ENCODE data around the gene CDYL2. TPM values are rescaled to one million over a fixed set of nuclear protein-coding genes. Genes with fewer than 3 reads are reported as not detected.

The CDYL2 gene
- total RNA-seq, 1 donor from 2014 or later, result 1.8 TPM

DNA sequence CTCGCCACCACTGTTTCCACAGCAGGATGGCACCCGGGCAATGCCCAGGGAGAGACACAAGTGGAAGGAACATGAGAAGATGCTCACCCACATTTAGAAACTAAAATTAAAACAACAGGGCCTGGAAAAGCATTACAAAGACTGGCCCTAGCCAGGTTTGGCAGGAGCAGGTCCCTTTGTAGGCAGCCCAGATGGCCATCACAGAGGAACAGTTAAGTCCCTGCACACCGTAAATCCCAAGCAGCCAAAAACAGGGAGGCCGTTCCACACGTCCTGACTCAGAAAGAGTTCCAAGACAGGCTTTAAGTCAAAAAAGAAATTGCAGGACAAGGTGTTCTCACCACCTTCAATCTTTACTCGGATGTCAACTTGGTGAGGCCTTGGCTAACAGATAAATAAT lies 136.5 kb downstream of the CDYL2 start:
- Mint-ChIP-seq H3K36me3 (ENCODE audit: unreplicated experiment) (no peaks in the 10 kb centered on the region), H3K9me3 (ENCODE audit: unreplicated experiment) (peaks cover 14% of the 10 kb centered on the region), H3K4me1 (ENCODE audit: unreplicated experiment) (no peaks in the 10 kb centered on the region), H3K27ac (ENCODE audit: unreplicated experiment) (no peak overlapping the region), H3K27me3 (ENCODE audit: unreplicated experiment) (no peaks in the 10 kb centered on the region), H3K4me3 (ENCODE audit: unreplicated experiment) (no peak overlapping the region)
- no peak for DNase-seq (ENCODE audit: extremely low spot score, unreplicated experiment)
- TF ChIP-seq, protein P1, sequence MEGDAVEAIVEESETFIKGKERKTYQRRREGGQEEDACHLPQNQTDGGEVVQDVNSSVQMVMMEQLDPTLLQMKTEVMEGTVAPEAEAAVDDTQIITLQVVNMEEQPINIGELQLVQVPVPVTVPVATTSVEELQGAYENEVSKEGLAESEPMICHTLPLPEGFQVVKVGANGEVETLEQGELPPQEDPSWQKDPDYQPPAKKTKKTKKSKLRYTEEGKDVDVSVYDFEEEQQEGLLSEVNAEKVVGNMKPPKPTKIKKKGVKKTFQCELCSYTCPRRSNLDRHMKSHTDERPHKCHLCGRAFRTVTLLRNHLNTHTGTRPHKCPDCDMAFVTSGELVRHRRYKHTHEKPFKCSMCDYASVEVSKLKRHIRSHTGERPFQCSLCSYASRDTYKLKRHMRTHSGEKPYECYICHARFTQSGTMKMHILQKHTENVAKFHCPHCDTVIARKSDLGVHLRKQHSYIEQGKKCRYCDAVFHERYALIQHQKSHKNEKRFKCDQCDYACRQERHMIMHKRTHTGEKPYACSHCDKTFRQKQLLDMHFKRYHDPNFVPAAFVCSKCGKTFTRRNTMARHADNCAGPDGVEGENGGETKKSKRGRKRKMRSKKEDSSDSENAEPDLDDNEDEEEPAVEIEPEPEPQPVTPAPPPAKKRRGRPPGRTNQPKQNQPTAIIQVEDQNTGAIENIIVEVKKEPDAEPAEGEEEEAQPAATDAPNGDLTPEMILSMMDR (IDR thresholded peaks at IDR 0.05), result no peak

GRCh38 chr16:80667251-80667560 lies 137.2 kb downstream of the CDYL2 start:
- no peaks in the 10 kb centered on the region for H3K27me3 Mint-ChIP-seq (ENCODE audit: unreplicated experiment)
- no peak overlapping the region for H3K27ac Mint-ChIP-seq (ENCODE audit: unreplicated experiment)
- H3K4me1 Mint-ChIP-seq (ENCODE audit: unreplicated experiment), result no peaks in the 10 kb centered on the region
- no peak for DNase-seq (ENCODE audit: extremely low spot score, unreplicated experiment)
- H3K36me3 Mint-ChIP-seq (ENCODE audit: unreplicated experiment), result no peaks in the 10 kb centered on the region
- H3K4me3 Mint-ChIP-seq (ENCODE audit: unreplicated experiment), result no peak overlapping the region
- H3K9me3 Mint-ChIP-seq (ENCODE audit: unreplicated experiment), result peaks cover 16% of the 10 kb centered on the region
- TF ChIP-seq, protein P1 (IDR thresholded peaks at IDR 0.05), result no peak

DNA sequence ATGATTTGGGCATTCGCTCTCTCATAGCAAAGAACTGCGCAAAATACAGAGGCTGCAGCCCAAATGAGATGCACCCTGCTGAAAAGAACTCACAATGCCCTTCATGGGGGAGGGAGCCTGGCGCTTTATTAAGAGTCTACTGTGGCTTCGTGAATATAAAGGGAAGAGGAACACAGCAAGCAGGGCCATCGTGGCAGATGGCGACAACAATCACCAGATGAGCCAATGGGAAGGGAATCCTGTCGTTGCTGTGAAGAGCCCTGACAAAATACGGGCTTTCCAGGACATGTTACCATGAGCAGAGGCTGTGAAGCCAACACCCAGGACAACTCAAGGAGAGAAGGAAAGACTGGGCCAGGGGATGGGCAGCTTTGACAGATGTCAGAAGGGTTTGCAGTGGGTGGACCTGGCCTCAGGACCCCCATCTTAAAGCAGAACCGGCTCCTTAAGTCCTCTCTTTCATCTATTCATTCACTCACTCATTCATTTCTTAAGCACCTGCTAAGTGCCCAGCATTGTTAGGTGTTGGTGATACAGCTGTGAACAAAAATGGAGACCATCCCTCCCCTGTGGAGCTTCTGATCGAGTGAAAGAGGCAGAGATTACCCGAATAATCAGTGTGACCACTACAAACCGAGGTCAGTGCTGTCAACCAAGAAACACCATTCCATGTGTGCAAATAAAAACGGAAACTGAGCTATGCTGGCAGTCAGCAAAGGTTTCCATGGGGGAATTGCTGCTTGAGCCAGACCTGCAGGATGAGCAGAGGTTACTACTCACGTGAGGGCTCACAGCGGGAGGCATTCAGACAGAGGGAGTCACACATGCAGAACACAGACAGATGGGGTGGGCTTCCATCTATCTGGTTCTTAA lies 137.8 kb downstream of the CDYL2 start:
- Mint-ChIP-seq H3K4me1 (ENCODE audit: unreplicated experiment) (no peaks in the 10 kb centered on the region), H3K9me3 (ENCODE audit: unreplicated experiment) (peaks cover 17% of the 10 kb centered on the region), H3K36me3 (ENCODE audit: unreplicated experiment) (no peaks in the 10 kb centered on the region), H3K27ac (ENCODE audit: unreplicated experiment) (no peak overlapping the region), H3K27me3 (ENCODE audit: unreplicated experiment) (no peaks in the 10 kb centered on the region), H3K4me3 (ENCODE audit: unreplicated experiment) (no peak overlapping the region)
- peak; percentile 36 for DNase-seq (ENCODE audit: extremely low spot score, unreplicated experiment)
- TF ChIP-seq, protein P1 (IDR thresholded peaks at IDR 0.05), result no peak

DNA sequence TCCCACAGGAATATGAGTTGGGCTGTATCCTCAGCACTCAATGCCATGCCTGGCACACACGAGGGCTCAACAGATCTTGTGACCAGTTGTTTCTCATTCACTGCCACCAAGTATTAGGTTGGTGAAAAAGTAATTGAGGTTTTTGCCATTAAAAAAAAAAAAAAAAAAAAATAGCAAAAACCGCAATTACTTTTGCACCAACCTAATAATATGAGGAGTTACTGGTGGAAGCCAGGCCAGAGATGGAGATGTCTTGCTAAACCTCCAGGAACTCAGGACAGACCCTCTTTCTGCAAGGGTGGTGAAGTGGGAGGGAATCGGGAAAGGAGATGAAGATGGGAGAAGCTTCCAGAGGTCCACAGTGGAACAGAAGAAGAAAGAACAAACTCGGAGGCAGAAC lies 139.0 kb downstream of the CDYL2 start:
- no peak overlapping the region for H3K27ac Mint-ChIP-seq (ENCODE audit: unreplicated experiment)
- no peaks in the 10 kb centered on the region for H3K27me3 Mint-ChIP-seq (ENCODE audit: unreplicated experiment)
- no peak overlapping the region for H3K4me3 Mint-ChIP-seq (ENCODE audit: unreplicated experiment)
- DNase-seq (ENCODE audit: extremely low spot score, unreplicated experiment), result no peak
- H3K36me3 Mint-ChIP-seq (ENCODE audit: unreplicated experiment), result no peaks in the 10 kb centered on the region
- TF ChIP-seq, protein P1 (IDR thresholded peaks at IDR 0.05), result no peak
- no peaks in the 10 kb centered on the region for H3K4me1 Mint-ChIP-seq (ENCODE audit: unreplicated experiment)
- H3K9me3 Mint-ChIP-seq (ENCODE audit: unreplicated experiment), result peaks cover 20% of the 10 kb centered on the region

DNA sequence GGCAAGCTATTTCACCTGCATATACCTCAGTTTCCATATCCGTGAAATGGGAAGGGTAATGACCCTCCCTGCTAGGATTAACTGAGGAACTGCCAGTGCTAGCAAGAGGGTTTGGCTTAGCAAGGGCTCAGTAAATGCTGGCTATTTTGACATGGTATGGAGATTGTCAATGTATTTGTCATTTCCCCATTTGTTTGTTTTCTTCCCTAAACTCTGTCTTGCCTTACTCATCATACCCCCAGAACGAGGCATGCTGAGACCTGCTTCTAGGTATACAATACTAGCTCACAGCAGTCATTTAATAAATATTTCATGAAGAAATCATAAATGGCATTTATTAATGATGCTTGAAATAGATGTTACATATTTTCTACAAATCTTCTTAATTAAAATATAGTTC lies 139.6 kb downstream of the CDYL2 start:
- Mint-ChIP-seq H3K36me3 (ENCODE audit: unreplicated experiment) (no peaks in the 10 kb centered on the region), H3K27me3 (ENCODE audit: unreplicated experiment) (no peaks in the 10 kb centered on the region), H3K4me3 (ENCODE audit: unreplicated experiment) (no peak overlapping the region), H3K27ac (ENCODE audit: unreplicated experiment) (no peak overlapping the region), H3K4me1 (ENCODE audit: unreplicated experiment) (no peaks in the 10 kb centered on the region), H3K9me3 (ENCODE audit: unreplicated experiment) (peaks cover 22% of the 10 kb centered on the region)
- TF ChIP-seq, protein P1 (IDR thresholded peaks at IDR 0.05), result no peak
- DNase-seq (ENCODE audit: extremely low spot score, unreplicated experiment), result no peak

Data from osteocyte (in vitro differentiated cells).